CD4-positive, alpha-beta T cell treated with Interferon alpha-2 for 1 hour (primary cell): ENCODE results near the gene PLIN5.

Experiments used
- DNase-seq, 2 donors: peaks; one replicate each; pipeline ENCODE4 v3.0.0-alpha.2; 2020 to 2022

The PLIN5 gene

GRCh38 chr19:4503825-4504170 lies 31.2 kb downstream of the PLIN5 start:
- DNase-seq, result no peak

- no peak for DNase-seq
Measured at GRCh38 chr19:4503132-4503824, 31.7 kb downstream of the PLIN5 start.

- DNase-seq, result no peak
Measured at GRCh38 chr19:4502282-4503131, 32.5 kb downstream of the PLIN5 start.

GRCh38 chr19:4501691-4502090 lies 33.3 kb downstream of the PLIN5 start:
- no peak for DNase-seq

GRCh38 chr19:4500841-4501591 lies 34.0 kb downstream of the PLIN5 start:
- no peak for DNase-seq

- no peak for DNase-seq
Measured at GRCh38 chr19:4499855-4500254, 35.2 kb downstream of the PLIN5 start.

- DNase-seq, result no peak
Measured at GRCh38 chr19:4499318-4499717, 35.7 kb downstream of the PLIN5 start.

- no peak for DNase-seq
Measured at GRCh38 chr19:4498694-4499093, 36.3 kb downstream of the PLIN5 start.

- DNase-seq, result no peak
Measured at GRCh38 chr19:4497770-4498389, 37.1 kb downstream of the PLIN5 start.

GRCh38 chr19:4496304-4496703 lies 38.7 kb downstream of the PLIN5 start:
- DNase-seq, result no peak

GRCh38 chr19:4495471-4495870 lies 39.6 kb downstream of the PLIN5 start:
- DNase-seq, result no peak

- DNase-seq, result no peak
Measured at GRCh38 chr19:4494691-4495064, 40.3 kb downstream of the PLIN5 start.

GRCh38 chr19:4493929-4494690 lies 40.9 kb downstream of the PLIN5 start:
- no peak for DNase-seq

- DNase-seq, result no peak
Measured at GRCh38 chr19:4493104-4493928, 41.7 kb downstream of the PLIN5 start.

GRCh38 chr19:4492337-4493103 lies 42.5 kb downstream of the PLIN5 start:
- DNase-seq, result no peak

- DNase-seq, result no peak
Measured at GRCh38 chr19:4491446-4491845, 43.6 kb downstream of the PLIN5 start.

- no peak for DNase-seq
Measured at GRCh38 chr19:4488496-4488895, 46.5 kb downstream of the PLIN5 start.

GRCh38 chr19:4487572-4487971 lies 47.5 kb downstream of the PLIN5 start:
- no peak for DNase-seq

- DNase-seq, result no peak
Measured at GRCh38 chr19:4483385-4483784, 51.6 kb downstream of the PLIN5 start.

GRCh38 chr19:4482721-4483364 lies 52.2 kb downstream of the PLIN5 start:
- no peak for DNase-seq
